GM12875 (cell line): Measurements from ENCODE around the gene XAB2.

Experiments
- H3K4me3 ChIP-seq: one replicate; pipeline ENCODE4 v1.5.1; 2011; ENCODE audit warnings: low read depth, low read length, control low read depth
- TF ChIP-seq, protein P1 (sequence below): IDR thresholded peaks from 2 replicates; pipeline ENCODE4 v1.5.1; 2011; ENCODE audit warnings: low read depth, mild to moderate bottlenecking, control low read depth, inconsistent platforms, low read length, moderate library complexity, borderline replicate concordance; ENCODE audit not compliant: insufficient read depth

Gene XAB2

GRCh38 chr19:7643031-7643415, 13.7 kb upstream of the XAB2 start:
- no peak overlapping the region for H3K4me3 ChIP-seq
- TF ChIP-seq, protein P1, sequence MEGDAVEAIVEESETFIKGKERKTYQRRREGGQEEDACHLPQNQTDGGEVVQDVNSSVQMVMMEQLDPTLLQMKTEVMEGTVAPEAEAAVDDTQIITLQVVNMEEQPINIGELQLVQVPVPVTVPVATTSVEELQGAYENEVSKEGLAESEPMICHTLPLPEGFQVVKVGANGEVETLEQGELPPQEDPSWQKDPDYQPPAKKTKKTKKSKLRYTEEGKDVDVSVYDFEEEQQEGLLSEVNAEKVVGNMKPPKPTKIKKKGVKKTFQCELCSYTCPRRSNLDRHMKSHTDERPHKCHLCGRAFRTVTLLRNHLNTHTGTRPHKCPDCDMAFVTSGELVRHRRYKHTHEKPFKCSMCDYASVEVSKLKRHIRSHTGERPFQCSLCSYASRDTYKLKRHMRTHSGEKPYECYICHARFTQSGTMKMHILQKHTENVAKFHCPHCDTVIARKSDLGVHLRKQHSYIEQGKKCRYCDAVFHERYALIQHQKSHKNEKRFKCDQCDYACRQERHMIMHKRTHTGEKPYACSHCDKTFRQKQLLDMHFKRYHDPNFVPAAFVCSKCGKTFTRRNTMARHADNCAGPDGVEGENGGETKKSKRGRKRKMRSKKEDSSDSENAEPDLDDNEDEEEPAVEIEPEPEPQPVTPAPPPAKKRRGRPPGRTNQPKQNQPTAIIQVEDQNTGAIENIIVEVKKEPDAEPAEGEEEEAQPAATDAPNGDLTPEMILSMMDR = no peak

- no peak overlapping the region for H3K4me3 ChIP-seq
- TF ChIP-seq, protein P1 = no peak
Measured at GRCh38 chr19:7642295-7643030, 13.1 kb upstream of the XAB2 start.

DNA sequence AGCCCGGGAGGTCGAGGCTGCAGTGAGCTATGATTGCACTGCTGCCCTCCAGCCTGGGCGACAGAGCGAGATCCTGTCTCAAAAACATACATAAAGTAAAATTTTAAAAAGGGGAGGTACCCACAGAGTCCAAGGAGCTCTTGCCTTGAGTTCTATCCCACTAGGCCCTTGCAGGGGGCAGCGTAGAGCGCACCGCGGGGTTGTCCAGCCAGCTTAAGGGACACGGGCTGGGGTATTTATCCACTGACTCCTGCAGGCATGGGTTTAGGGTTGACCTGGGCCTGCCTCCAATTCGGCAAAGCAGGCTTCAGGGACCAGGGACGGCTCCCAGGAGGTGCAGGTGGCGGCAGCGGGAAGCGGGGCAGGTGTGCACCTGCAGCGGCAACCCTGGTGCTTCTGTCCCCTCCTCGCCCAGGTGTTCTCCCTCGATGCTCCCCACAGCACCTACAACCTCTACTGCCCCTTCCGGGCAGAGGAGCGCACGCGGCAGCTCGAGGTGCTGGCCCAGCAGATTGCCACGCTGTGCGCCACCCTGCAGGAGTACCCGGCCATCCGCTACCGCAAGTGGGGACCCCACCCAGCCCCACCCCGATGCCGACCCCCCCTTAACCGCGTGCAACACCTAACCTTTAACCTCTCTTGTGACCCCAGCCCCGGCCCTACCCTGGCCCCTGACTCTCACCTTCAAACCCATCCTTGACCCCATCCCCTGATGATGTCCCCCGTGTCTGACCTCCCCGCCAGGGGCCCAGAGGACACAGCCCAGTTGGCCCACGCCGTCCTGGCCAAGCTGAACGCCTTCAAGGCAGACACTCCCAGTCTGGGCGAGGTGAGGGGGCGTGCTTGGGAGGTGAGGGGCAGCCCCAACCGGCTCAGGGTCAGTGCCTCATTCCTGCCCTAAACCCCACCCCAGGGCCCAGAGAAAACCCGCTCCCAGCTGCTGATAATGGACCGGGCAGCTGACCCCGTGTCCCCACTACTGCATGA, 12.2 kb upstream of the XAB2 start:
- TF ChIP-seq, protein P1 = no peak
- no peak overlapping the region for H3K4me3 ChIP-seq

GRCh38 chr19:7640803-7641202, 11.5 kb upstream of the XAB2 start:
- TF ChIP-seq, protein P1 = no peak
- H3K4me3 ChIP-seq = no peak overlapping the region

GRCh38 chr19:7639863-7640348, 10.6 kb upstream of the XAB2 start:
- TF ChIP-seq, protein P1 = no peak
- no peak overlapping the region for H3K4me3 ChIP-seq

DNA sequence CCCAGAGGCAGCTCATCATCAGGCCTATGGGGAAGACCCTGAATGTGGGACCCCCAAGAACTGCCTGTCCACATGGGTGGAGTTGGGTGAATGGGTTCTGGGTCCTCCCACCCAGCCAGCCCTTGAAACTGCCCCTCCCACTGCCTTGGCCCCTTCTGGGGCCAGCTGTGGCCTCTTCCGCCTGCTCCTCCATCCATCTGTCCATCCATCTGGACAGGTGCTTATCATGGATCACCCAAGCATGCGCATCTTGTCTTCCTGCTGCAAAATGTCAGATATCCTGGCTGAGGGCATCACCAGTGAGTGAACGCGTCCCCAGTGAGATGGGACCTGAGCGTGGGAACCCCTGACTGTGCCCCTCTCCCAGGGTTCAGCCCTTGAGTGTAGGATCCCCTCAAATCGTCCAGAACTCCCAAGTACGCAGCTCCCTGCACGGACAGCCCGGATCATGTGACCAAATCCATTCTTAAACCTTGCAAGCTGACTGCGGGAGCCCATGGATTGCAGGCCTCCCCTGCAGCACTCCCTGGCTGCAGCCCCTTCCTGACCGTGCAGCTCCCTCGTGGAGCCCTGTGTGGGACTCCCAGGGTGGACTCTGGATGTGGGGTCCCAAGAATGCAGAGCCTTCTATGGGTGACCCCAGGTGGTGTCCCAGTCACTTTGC, 9.6 kb upstream of the XAB2 start:
- TF ChIP-seq, protein P1 = no peak
- H3K4me3 ChIP-seq = no peak overlapping the region
